Cardiac muscle cell (in vitro differentiated cells and primary cell): ENCODE results near the gene ADAMTS2. TPM values are rescaled to one million over a fixed set of nuclear protein-coding genes. Genes with fewer than 3 reads are reported as not detected.

Experiments
- DNase-seq, 2 donors: peaks; one replicate each; pipeline versions ENCODE4 v3.0.0 to v3.0.0-alpha.2; 2010 to 2017; ENCODE audit warnings: low read depth in 1 of 2, low spot score in 1 of 2
- H3K27ac ChIP-seq: fragments of 200-600 bp; sonication (generic); 2 replicates; pipeline ENCODE4 v1.5.1; 2016
- H3K27me3 ChIP-seq: fragments of 200-600 bp; sonication (generic); 2 replicates; pipeline ENCODE4 v1.6.0; 2016; ENCODE audit warnings: control low read depth
- H3K36me3 ChIP-seq: fragments of 200-600 bp; sonication (generic); 2 replicates; pipeline ENCODE4 v1.5.1; 2016; ENCODE audit warnings: control low read depth
- H3K4me1 ChIP-seq: fragments of 200-600 bp; sonication (generic); 2 replicates; pipeline ENCODE4 v1.8.1; 2017; ENCODE audit warnings: low read depth, mild to moderate bottlenecking, mixed run types
- H3K4me3 ChIP-seq: fragments of 200-600 bp; sonication (generic); 2 replicates; pipeline ENCODE4 v1.5.1; 2016; ENCODE audit warnings: mild to moderate bottlenecking
- H3K9me3 ChIP-seq: fragments of 200-600 bp; sonication (generic); 2 replicates; pipeline ENCODE4 v1.5.1; 2017; ENCODE audit warnings: low read depth, mild to moderate bottlenecking, control low read depth
- polyA plus RNA-seq: library from polyadenylated mRNA; unstranded; fragments of >200 nt; fragmentation: Nextera tagmentation; extraction: Ambion mirVana; gene quantifications from 2 replicates; pipeline ENCODE4 v1.2.1, GENCODE V29; 2016
- total RNA-seq: library from RNA; depleted of rRNA; stranded (reverse); fragments of >200 nt; gene quantifications from 2 replicates; pipeline ENCODE4 v1.2.3, GENCODE V29; 2016
- TF ChIP-seq, protein P1 (sequence below): IDR thresholded peaks from 2 replicates; pipeline ENCODE4 v1.5.1; 2012; ENCODE audit warnings: low read depth, mild to moderate bottlenecking, low read length

The ADAMTS2 gene
- total and polyA plus RNA-seq, 2 experiments from 2014 or later, result 3.1 to 8.8 TPM

DNA sequence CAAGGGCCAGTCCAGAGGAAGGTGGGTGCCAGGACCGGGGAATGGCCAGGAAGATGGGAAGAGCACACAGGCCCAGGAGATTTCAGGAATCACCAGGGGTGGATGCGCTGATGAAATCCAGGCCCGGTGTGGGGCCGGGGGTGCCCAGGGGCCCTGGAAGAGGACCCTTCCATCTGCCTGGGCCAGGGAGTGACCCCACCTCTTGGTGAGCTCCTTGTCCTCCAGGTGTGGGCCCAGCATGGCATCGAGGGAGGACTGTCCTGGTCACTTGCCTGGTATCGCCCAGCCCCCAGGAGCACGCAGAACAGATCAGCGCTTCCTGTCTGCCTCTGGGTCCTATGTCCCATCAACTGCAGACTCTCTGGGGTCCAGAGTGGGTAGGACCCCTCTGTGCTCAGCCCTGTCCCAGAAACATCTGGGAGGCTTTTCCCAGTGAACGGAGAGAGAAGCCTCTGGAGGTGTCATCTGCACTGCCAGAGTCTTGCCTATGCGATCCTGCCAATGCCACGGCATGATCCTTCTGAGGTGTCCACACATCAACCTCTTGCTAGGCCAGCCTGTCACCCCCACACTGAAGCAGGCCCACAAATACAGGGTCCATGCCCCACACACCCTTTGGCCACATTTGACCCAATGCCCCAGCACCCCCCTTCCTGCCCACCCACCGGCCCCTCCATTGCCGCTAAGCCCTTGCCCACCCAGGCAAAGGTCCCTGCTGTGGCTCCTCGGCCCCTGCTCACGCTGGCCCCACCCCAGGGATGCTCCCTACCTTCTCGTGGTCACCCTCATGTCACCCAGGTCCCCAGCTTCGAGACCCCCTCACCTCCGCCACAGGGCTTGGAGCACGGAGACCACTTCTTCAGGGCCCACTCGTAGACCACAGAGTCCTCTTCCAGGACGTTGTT, 217.9 kb downstream of the ADAMTS2 start:
- DNase-seq, result no peak
- Histone ChIP-seq H3K4me3 (no peak overlapping the region), H3K4me1 (no peaks in the 10 kb centered on the region), H3K36me3 (no peaks in the 10 kb centered on the region), H3K27me3 (no peaks in the 10 kb centered on the region), H3K27ac (no peak overlapping the region), H3K9me3 (no peaks in the 10 kb centered on the region)
- TF ChIP-seq, protein P1, sequence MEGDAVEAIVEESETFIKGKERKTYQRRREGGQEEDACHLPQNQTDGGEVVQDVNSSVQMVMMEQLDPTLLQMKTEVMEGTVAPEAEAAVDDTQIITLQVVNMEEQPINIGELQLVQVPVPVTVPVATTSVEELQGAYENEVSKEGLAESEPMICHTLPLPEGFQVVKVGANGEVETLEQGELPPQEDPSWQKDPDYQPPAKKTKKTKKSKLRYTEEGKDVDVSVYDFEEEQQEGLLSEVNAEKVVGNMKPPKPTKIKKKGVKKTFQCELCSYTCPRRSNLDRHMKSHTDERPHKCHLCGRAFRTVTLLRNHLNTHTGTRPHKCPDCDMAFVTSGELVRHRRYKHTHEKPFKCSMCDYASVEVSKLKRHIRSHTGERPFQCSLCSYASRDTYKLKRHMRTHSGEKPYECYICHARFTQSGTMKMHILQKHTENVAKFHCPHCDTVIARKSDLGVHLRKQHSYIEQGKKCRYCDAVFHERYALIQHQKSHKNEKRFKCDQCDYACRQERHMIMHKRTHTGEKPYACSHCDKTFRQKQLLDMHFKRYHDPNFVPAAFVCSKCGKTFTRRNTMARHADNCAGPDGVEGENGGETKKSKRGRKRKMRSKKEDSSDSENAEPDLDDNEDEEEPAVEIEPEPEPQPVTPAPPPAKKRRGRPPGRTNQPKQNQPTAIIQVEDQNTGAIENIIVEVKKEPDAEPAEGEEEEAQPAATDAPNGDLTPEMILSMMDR, result no peak

DNA sequence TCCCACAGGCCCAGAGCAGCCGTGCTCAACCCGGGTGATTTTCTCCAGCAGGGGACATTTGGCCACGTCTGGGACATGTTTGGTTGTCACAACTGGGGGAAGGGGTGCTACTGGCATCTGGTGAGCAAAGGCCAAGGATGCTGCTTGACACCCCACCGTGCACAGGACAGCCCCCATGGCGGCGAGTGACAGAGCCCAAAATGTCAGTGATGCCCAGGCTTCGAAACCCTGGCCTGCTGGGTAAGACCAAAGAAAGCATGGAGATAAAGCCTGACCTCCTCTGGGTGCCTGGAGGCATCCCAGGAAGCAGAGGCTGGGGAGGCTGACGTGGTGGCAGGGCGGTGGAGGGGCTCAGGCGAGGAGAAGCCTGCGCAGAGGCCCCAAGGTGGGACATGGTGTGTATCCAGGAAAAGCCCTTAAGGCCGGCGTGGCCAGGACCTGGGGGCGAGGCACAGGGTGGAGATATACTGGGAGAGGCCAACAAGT, 218.7 kb downstream of the ADAMTS2 start:
- no peaks in the 10 kb centered on the region for H3K4me1 ChIP-seq
- DNase-seq, result no peak
- TF ChIP-seq, protein P1, result no peak
- no peaks in the 10 kb centered on the region for H3K9me3 ChIP-seq
- H3K36me3 ChIP-seq, result no peaks in the 10 kb centered on the region
- no peak overlapping the region for H3K4me3 ChIP-seq
- H3K27ac ChIP-seq, result no peak overlapping the region
- H3K27me3 ChIP-seq, result no peaks in the 10 kb centered on the region

DNA sequence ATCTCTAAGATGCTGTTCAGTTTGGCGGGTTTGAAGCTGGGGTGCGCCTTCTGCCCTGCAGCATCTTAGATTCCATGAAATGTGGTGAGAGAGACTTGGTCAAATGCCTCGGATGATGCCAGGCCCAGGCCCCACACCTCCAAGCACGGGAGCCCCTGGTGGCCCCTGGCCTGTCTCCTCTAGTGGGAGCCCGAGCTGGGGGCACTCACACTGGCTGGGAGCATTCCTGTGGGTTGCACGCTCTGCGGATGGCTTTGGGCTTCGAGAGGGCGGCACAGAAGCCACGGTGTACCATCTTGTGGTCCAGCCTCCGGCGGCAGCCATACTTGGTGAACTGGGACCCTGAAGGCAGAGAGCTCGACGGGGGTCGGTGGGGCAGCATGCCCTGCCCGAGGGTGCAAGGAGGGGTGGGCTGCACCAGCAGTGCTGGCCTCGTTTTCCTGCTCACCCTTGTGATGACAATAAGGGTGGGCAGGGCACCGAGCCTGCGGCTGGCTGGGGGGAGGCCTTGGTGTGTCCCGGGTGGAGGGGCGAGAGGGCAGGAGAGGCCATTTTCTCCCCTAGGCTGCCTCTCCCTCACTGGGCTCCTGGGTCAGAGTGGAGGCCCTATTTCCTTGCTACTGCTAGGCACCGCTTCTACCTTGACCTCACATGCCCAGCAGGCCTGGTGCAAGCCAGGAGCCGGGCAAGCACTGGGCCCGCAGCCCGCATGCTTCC, 219.3 kb downstream of the ADAMTS2 start:
- DNase-seq, result no peak
- Histone ChIP-seq H3K4me1 (no peaks in the 10 kb centered on the region), H3K27ac (no peak overlapping the region), H3K36me3 (no peaks in the 10 kb centered on the region), H3K4me3 (no peak overlapping the region), H3K27me3 (no peaks in the 10 kb centered on the region), H3K9me3 (no peaks in the 10 kb centered on the region)
- TF ChIP-seq, protein P1, result no peak

DNA sequence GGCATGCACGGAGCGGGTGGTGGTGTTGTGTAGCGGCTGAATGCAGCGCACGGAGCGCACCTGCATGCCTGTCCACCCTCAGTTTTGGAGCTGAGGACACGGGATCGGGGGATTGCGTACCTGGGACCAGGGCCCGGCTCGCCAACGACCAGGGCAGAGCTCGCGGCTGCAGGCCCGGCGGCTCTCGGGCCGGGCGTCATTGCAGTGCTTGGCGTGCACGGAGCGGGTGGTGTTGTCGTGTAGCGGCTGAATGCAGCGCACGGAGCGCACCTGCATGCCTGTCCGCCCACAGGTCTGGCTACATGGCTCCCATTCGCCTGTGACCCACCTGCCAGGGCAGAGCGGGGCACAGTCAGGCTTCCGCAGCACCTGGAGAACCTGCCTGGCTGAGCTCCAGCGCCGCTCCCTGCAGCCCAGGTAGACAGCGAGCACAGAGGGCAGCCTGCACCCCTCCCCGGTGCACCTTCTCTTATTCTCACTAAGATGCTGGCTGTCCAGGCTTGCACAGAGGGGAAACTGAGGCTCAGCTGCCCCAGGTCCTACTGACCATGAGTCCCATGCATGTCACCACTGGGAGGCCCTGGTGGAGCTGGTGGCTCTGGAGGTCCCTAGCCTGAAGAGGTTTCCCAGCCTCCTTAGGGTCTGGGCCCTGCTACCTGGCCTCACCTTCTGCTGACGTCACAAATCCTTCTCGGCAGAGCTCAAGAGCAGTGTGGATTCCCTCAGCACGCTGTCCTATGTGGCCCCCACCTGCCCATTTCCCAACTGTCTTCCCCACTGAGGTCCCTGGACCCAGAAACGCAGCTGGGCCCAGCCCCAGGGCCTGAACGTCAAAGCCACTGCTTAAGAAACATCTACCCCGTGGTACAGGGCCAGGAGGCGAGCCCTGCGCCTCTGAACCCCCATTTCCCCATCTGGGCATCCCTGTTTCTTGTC, 220.1 kb downstream of the ADAMTS2 start:
- H3K9me3 ChIP-seq, result no peaks in the 10 kb centered on the region
- TF ChIP-seq, protein P1, result no peak
- no peak for DNase-seq

DNA sequence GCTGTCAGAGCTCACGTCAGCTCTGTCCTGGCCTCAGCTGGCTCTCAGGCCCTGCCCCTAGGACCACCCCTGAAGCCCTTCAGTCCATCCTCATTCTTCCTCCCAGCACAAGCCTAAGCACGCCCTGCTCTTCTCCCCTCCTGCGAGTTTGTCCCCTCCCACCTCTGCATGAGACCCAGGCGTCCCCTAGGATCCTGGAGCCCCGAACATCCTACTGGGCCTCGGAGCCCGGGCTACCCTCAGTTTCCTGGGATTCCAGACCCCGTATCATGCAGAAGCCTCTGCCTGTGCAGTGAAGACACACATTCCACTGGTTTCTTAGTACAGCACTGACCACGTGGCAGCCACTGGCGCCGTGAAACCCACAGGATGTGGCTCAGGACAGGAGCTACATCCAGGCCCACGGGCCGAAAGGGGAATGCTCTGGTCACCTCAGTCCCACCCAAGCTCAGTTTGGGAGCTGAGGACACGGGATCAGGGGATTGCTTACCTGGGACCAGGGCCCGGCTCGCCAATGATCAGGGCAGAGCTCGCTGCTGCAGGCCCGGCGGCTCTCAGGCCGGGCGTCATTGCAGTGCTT, 220.9 kb downstream of the ADAMTS2 start:
- TF ChIP-seq, protein P1, result no peak
- no peak for DNase-seq
- H3K27me3 ChIP-seq, result no peaks in the 10 kb centered on the region
- no peaks in the 10 kb centered on the region for H3K9me3 ChIP-seq
- no peaks in the 10 kb centered on the region for H3K4me1 ChIP-seq
- H3K4me3 ChIP-seq, result no peak overlapping the region
- no peaks in the 10 kb centered on the region for H3K36me3 ChIP-seq
- H3K27ac ChIP-seq, result no peak overlapping the region

More for the DNA sequence above, 220.1 kb downstream of the ADAMTS2 start:
- no peak overlapping the region for H3K4me3 ChIP-seq
- no peak overlapping the region for H3K27ac ChIP-seq
- no peaks in the 10 kb centered on the region for H3K36me3 ChIP-seq
- H3K4me1 ChIP-seq, result no peaks in the 10 kb centered on the region
- no peaks in the 10 kb centered on the region for H3K27me3 ChIP-seq
